Measurements from ENCODE around the gene SLC35F3.

The SLC35F3 gene

GRCh38 chr1:234313171-234313570, 408.7 kb downstream of the SLC35F3 start:
- Histone ChIP-seq H3K27me3 (ENCODE audit: control insufficient read depth, insufficient read depth, low read length, poor library complexity, severe bottlenecking) (no peaks in the 10 kb centered on the region), H3K27ac (ENCODE audit: insufficient read depth, low read depth, low read length, poor library complexity, severe bottlenecking) (no peak overlapping the region), H3K4me1 (ENCODE audit: control insufficient read depth, insufficient read depth, low read length) (no peaks in the 10 kb centered on the region), H3K4me3 (ENCODE audit: insufficient read depth, low read depth, low read length) (no peak overlapping the region), H3K36me3 (ENCODE audit: control insufficient read depth, insufficient read depth, low read length) (no peaks in the 10 kb centered on the region), H3K9me3 (ENCODE audit: control insufficient read depth, low read length) (no peaks in the 10 kb centered on the region)
- WGBS, 2 experiments, result 94 to 96% methylated on average over 4 of the region's 4 CpGs

GRCh38 chr1:234315091-234315541, 410.6 kb downstream of the SLC35F3 start:
- H3K36me3 ChIP-seq (ENCODE audit: control insufficient read depth, insufficient read depth, low read length), result no peaks in the 10 kb centered on the region
- WGBS, 2 experiments, result 81 to 87% methylated on average over 5 to 6 of the region's 6 CpGs
- H3K4me1 ChIP-seq (ENCODE audit: control insufficient read depth, insufficient read depth, low read length), result no peaks in the 10 kb centered on the region
- no peak overlapping the region for H3K27ac ChIP-seq (ENCODE audit: insufficient read depth, low read depth, low read length, poor library complexity, severe bottlenecking)
- no peak overlapping the region for H3K4me3 ChIP-seq (ENCODE audit: insufficient read depth, low read depth, low read length)
- H3K27me3 ChIP-seq (ENCODE audit: control insufficient read depth, insufficient read depth, low read length, poor library complexity, severe bottlenecking), result no peaks in the 10 kb centered on the region
- no peaks in the 10 kb centered on the region for H3K9me3 ChIP-seq (ENCODE audit: control insufficient read depth, low read length)

- Histone ChIP-seq H3K4me3 (ENCODE audit: insufficient read depth, low read depth, low read length) (no peak overlapping the region), H3K27ac (ENCODE audit: insufficient read depth, low read depth, low read length, poor library complexity, severe bottlenecking) (no peak overlapping the region), H3K36me3 (ENCODE audit: control insufficient read depth, insufficient read depth, low read length) (no peaks in the 10 kb centered on the region), H3K4me1 (ENCODE audit: control insufficient read depth, insufficient read depth, low read length) (no peaks in the 10 kb centered on the region), H3K9me3 (ENCODE audit: control insufficient read depth, low read length) (no peaks in the 10 kb centered on the region), H3K27me3 (ENCODE audit: control insufficient read depth, insufficient read depth, low read length, poor library complexity, severe bottlenecking) (no peaks in the 10 kb centered on the region)
- 91 to 95% methylated on average over 2 to 3 of the region's 3 CpGs for WGBS, 2 experiments
Observed at GRCh38 chr1:234315588-234315987, 411.1 kb downstream of the SLC35F3 start.

GRCh38 chr1:234316486-234316885, 412.0 kb downstream of the SLC35F3 start:
- H3K36me3 ChIP-seq (ENCODE audit: control insufficient read depth, insufficient read depth, low read length), result no peaks in the 10 kb centered on the region
- no peak overlapping the region for H3K4me3 ChIP-seq (ENCODE audit: insufficient read depth, low read depth, low read length)
- H3K27ac ChIP-seq (ENCODE audit: insufficient read depth, low read depth, low read length, poor library complexity, severe bottlenecking), result no peak overlapping the region
- H3K27me3 ChIP-seq (ENCODE audit: control insufficient read depth, insufficient read depth, low read length, poor library complexity, severe bottlenecking), result no peaks in the 10 kb centered on the region
- WGBS, 2 experiments, result 96 to 97% methylated on average over 18 of the region's 18 CpGs
- H3K9me3 ChIP-seq (ENCODE audit: control insufficient read depth, low read length), result no peaks in the 10 kb centered on the region
- H3K4me1 ChIP-seq (ENCODE audit: control insufficient read depth, insufficient read depth, low read length), result no peaks in the 10 kb centered on the region

- Histone ChIP-seq H3K4me1 (ENCODE audit: control insufficient read depth, insufficient read depth, low read length) (no peaks in the 10 kb centered on the region), H3K9me3 (ENCODE audit: control insufficient read depth, low read length) (no peaks in the 10 kb centered on the region), H3K27ac (ENCODE audit: insufficient read depth, low read depth, low read length, poor library complexity, severe bottlenecking) (no peak overlapping the region), H3K4me3 (ENCODE audit: insufficient read depth, low read depth, low read length) (no peak overlapping the region), H3K36me3 (ENCODE audit: control insufficient read depth, insufficient read depth, low read length) (no peaks in the 10 kb centered on the region), H3K27me3 (ENCODE audit: control insufficient read depth, insufficient read depth, low read length, poor library complexity, severe bottlenecking) (no peaks in the 10 kb centered on the region)
- WGBS, 2 experiments, result 71 to 82% methylated on average over 6 of the region's 6 CpGs
Observed at GRCh38 chr1:234316937-234317336, 412.5 kb downstream of the SLC35F3 start.

GRCh38 chr1:234320069-234320468, 415.6 kb downstream of the SLC35F3 start:
- H3K27ac ChIP-seq (ENCODE audit: insufficient read depth, low read depth, low read length, poor library complexity, severe bottlenecking), result no peak overlapping the region
- 90 to 91% methylated on average over 3 to 5 of the region's 5 CpGs for WGBS, 2 experiments
- no peak overlapping the region for H3K4me3 ChIP-seq (ENCODE audit: insufficient read depth, low read depth, low read length)
- H3K27me3 ChIP-seq (ENCODE audit: control insufficient read depth, insufficient read depth, low read length, poor library complexity, severe bottlenecking), result no peaks in the 10 kb centered on the region
- no peaks in the 10 kb centered on the region for H3K4me1 ChIP-seq (ENCODE audit: control insufficient read depth, insufficient read depth, low read length)
- H3K9me3 ChIP-seq (ENCODE audit: control insufficient read depth, low read length), result no peaks in the 10 kb centered on the region
- H3K36me3 ChIP-seq (ENCODE audit: control insufficient read depth, insufficient read depth, low read length), result no peaks in the 10 kb centered on the region

GRCh38 chr1:234320549-234320948, 416.1 kb downstream of the SLC35F3 start:
- Histone ChIP-seq H3K36me3 (ENCODE audit: control insufficient read depth, insufficient read depth, low read length) (no peaks in the 10 kb centered on the region), H3K27me3 (ENCODE audit: control insufficient read depth, insufficient read depth, low read length, poor library complexity, severe bottlenecking) (no peaks in the 10 kb centered on the region)
- WGBS, 2 experiments, result 80% methylated on average over 8 of the region's 8 CpGs

GRCh38 chr1:234321231-234321630, 416.8 kb downstream of the SLC35F3 start:
- Histone ChIP-seq H3K4me3 (ENCODE audit: insufficient read depth, low read depth, low read length) (no peak overlapping the region), H3K27ac (ENCODE audit: insufficient read depth, low read depth, low read length, poor library complexity, severe bottlenecking) (no peak overlapping the region), H3K27me3 (ENCODE audit: control insufficient read depth, insufficient read depth, low read length, poor library complexity, severe bottlenecking) (peaks cover 3% of the 10 kb centered on the region), H3K36me3 (ENCODE audit: control insufficient read depth, insufficient read depth, low read length) (no peaks in the 10 kb centered on the region), H3K9me3 (ENCODE audit: control insufficient read depth, low read length) (no peaks in the 10 kb centered on the region), H3K4me1 (ENCODE audit: control insufficient read depth, insufficient read depth, low read length) (no peaks in the 10 kb centered on the region)
- WGBS, 2 experiments, result 95% methylated on average over 5 to 6 of the region's 6 CpGs

More at GRCh38 chr1:234320549-234320948, 416.1 kb downstream of the SLC35F3 start:
- no peak overlapping the region for H3K4me3 ChIP-seq (ENCODE audit: insufficient read depth, low read depth, low read length)
- no peaks in the 10 kb centered on the region for H3K9me3 ChIP-seq (ENCODE audit: control insufficient read depth, low read length)
- H3K4me1 ChIP-seq (ENCODE audit: control insufficient read depth, insufficient read depth, low read length), result no peaks in the 10 kb centered on the region
- H3K27ac ChIP-seq (ENCODE audit: insufficient read depth, low read depth, low read length, poor library complexity, severe bottlenecking), result no peak overlapping the region

GRCh38 chr1:234322097-234322496, 417.6 kb downstream of the SLC35F3 start:
- H3K27ac ChIP-seq (ENCODE audit: insufficient read depth, low read depth, low read length, poor library complexity, severe bottlenecking), result no peak overlapping the region
- H3K36me3 ChIP-seq (ENCODE audit: control insufficient read depth, insufficient read depth, low read length), result no peaks in the 10 kb centered on the region
- H3K4me3 ChIP-seq (ENCODE audit: insufficient read depth, low read depth, low read length), result no peak overlapping the region
- peaks cover 8% of the 10 kb centered on the region for H3K27me3 ChIP-seq (ENCODE audit: control insufficient read depth, insufficient read depth, low read length, poor library complexity, severe bottlenecking)
- no peaks in the 10 kb centered on the region for H3K4me1 ChIP-seq (ENCODE audit: control insufficient read depth, insufficient read depth, low read length)
- H3K9me3 ChIP-seq (ENCODE audit: control insufficient read depth, low read length), result no peaks in the 10 kb centered on the region
- WGBS, 2 experiments, result 95 to 96% methylated on average over 3 of the region's 3 CpGs

GRCh38 chr1:234322979-234323378, 418.5 kb downstream of the SLC35F3 start:
- Histone ChIP-seq H3K36me3 (ENCODE audit: control insufficient read depth, insufficient read depth, low read length) (no peaks in the 10 kb centered on the region), H3K4me3 (ENCODE audit: insufficient read depth, low read depth, low read length) (no peak overlapping the region), H3K4me1 (ENCODE audit: control insufficient read depth, insufficient read depth, low read length) (no peaks in the 10 kb centered on the region), H3K27me3 (ENCODE audit: control insufficient read depth, insufficient read depth, low read length, poor library complexity, severe bottlenecking) (peaks cover 8% of the 10 kb centered on the region), H3K9me3 (ENCODE audit: control insufficient read depth, low read length) (no peaks in the 10 kb centered on the region), H3K27ac (ENCODE audit: insufficient read depth, low read depth, low read length, poor library complexity, severe bottlenecking) (no peak overlapping the region)
- 58 to 70% methylated on average over 13 of the region's 13 CpGs for WGBS, 2 experiments

- Histone ChIP-seq H3K27me3 (ENCODE audit: control insufficient read depth, insufficient read depth, low read length, poor library complexity, severe bottlenecking) (peaks cover 8% of the 10 kb centered on the region), H3K9me3 (ENCODE audit: control insufficient read depth, low read length) (no peaks in the 10 kb centered on the region), H3K4me1 (ENCODE audit: control insufficient read depth, insufficient read depth, low read length) (no peaks in the 10 kb centered on the region), H3K27ac (ENCODE audit: insufficient read depth, low read depth, low read length, poor library complexity, severe bottlenecking) (no peak overlapping the region), H3K36me3 (ENCODE audit: control insufficient read depth, insufficient read depth, low read length) (no peaks in the 10 kb centered on the region), H3K4me3 (ENCODE audit: insufficient read depth, low read depth, low read length) (no peak overlapping the region)
- 91 to 93% methylated on average over 6 of the region's 6 CpGs for WGBS, 2 experiments
Observed at GRCh38 chr1:234324821-234325220, 420.3 kb downstream of the SLC35F3 start.

Data from ectodermal cell (in vitro differentiated cells).